A549 treated with Mapracorat at 1 μM for 4 hours (cell line): ENCODE measurements around the gene DACT1. TPM values are rescaled to one million over a fixed set of nuclear protein-coding genes. Genes with fewer than 3 reads are reported as not detected.

Source experiments
- total RNA-seq: library from RNA; stranded (reverse); fragments of 200-300 nt; extraction: Qiagen RNA extraction; gene quantifications from 5 replicates; pipeline ENCODE4 v1.2.3, GENCODE V29; 2022

The DACT1 gene
- total RNA-seq = 0.31 to 0.65 TPM (median 0.61 TPM) in 5 replicates

GRCh38 chr14:58637391-58638230 lies at the start of gene DACT1:
TSS of gene DACT1 (plus strand) at chr14:58637962. CDS start at chr14:58638203, 241 bp downstream.

Other genes with a start within 250 kb of the DACT1 start
- not detected in 5 replicates for gene TOMM20L, start 242.0 kb upstream of the DACT1 start, total RNA-seq
- 62.1 to 82.3 TPM (median 71.7 TPM) in 5 replicates for gene TIMM9, start 210.4 kb upstream of the DACT1 start, total RNA-seq
- 7.0 to 11.0 TPM (median 8.0 TPM) in 5 replicates for gene KIAA0586, start 210.2 kb upstream of the DACT1 start, total RNA-seq